Heart right ventricle (tissue), 16 donors: ENCODE measurements around the gene ALDH1L1. TPM values are rescaled to one million over a fixed set of nuclear protein-coding genes. Genes with fewer than 3 reads are reported as not detected.
A peak's percentile ranks its signal among the peaks of the same experiment; 100 is the strongest.

Source experiments
- ATAC-seq, 8 donors: fragments of 200-7000 bp; cut with Tn5 transposase; one replicate each; pipeline ENCODE4 v1.9.1; 2020; ENCODE audit warnings: mild to moderate bottlenecking in 8 of 8, moderate library complexity in 8 of 8, moderate number of reproducible peaks in 1 of 8
- DNase-seq, 2 donors: peaks; one replicate each; pipeline ENCODE4 v3.0.0-alpha.2; 2020
- H3K27ac ChIP-seq, 10 donors: fragments of 200-600 bp; sonication (generic) in 2 of 10; one replicate each; pipeline versions ENCODE4 v1.5.0 to v1.8.0; 2020 to 2022; ENCODE audit warnings: mild to moderate bottlenecking in 3 of 10
- H3K27me3 ChIP-seq, 7 donors: fragments of 200-600 bp; one replicate each; pipeline ENCODE4 v1.8.0; 2021 to 2022; ENCODE audit warnings: mild to moderate bottlenecking in 2 of 7
- H3K36me3 ChIP-seq, 9 donors: fragments of 200-600 bp; sonication (generic) in 1 of 9; one replicate each; pipeline versions ENCODE4 v1.5.0 to v1.8.0; 2020 to 2022; ENCODE audit warnings: mild to moderate bottlenecking in 2 of 9
- H3K4me1 ChIP-seq, 9 donors: fragments of 200-600 bp; sonication (generic) in 1 of 9; one replicate each; pipeline versions ENCODE4 v1.5.0 to v1.8.0; 2020 to 2022; ENCODE audit warnings: mild to moderate bottlenecking in 4 of 9
- H3K4me3 ChIP-seq, 10 donors: fragments of 200-600 bp; sonication (generic) in 2 of 10; one replicate each; pipeline versions ENCODE4 v1.5.0 to v1.8.0; 2020 to 2022; ENCODE audit warnings: mild to moderate bottlenecking in 7 of 10, moderate library complexity in 2 of 10
- H3K9me3 ChIP-seq, 11 donors: fragments of 200-600 bp in 10 of 11; sonication (generic) in 2 of 11; one replicate each; pipeline versions ENCODE4 v1.5.0 to v1.8.0; 2013 to 2022; ENCODE audit warnings: mild to moderate bottlenecking in 2 of 11, control low read depth in 1 of 11, moderate library complexity in 1 of 11
- CTCF ChIP-seq, 9 donors: fragments of 200-600 bp; sonication (generic) in 2 of 9; IDR thresholded peaks; one replicate each; pipeline versions ENCODE4 v1.5.0 to v1.8.0; 2021 to 2022; ENCODE audit warnings: antibody characterized with exemption in 9 of 9, mild to moderate bottlenecking in 5 of 9, moderate library complexity in 1 of 9
- WGBS, 2 donors: extraction: QIAGEN DNeasy Blood & Tissue Kit; methylation state at CpG; one replicate each; pipeline ENCODE4 v1.1.7; 2013; ENCODE audit warnings: inconsistent platforms in 1 of 2; 5-methylcytosine and 5-hydroxymethylcytosine counted together
- intact Hi-C, 10 donors: fragments of 100-400 bp; cut with DNase I; formaldehyde crosslinking; loops; one replicate each; pipeline versions ENCODE4 v1.11.1 to v1.14.2; 2022
- polyA plus RNA-seq, 2 donors: library from polyadenylated mRNA; stranded (reverse); fragments of 200-250 nt; gene quantifications; one replicate each; pipeline ENCODE4 v1.2.3, GENCODE V29; 2013
- total RNA-seq, 10 donors: library from RNA; stranded (reverse); fragmentation: NEBNext Ultra II Directional in 3 of 10; extraction: Animal tissue kit (Norgen Biotek cat#: 25700) in 3 of 10; gene quantifications; one replicate each; pipeline versions ENCODE4 v1.2.1 to v1.2.4, GENCODE V29; 2021 to 2023
- donor health status: Arrhythmogenic right ventricular cardiomyopathy.
- donor health status: ischemic (EF 13 %, LVEDD 7.1; RV severe dilation, severe dysfunction).
- donor health status: healthy with polysubstance abuse.
- donor health status: DM: no; HTN: yes; CAD: no.
- donor health status: DM: no; HTN: no; CAD: no.
- donor health status: ischemic (EF 25% LVEDD 6.9; RV normal size, moderate dysfunction).
- donor health status: ischemic (EF 25% LVEDD 5.7; RV mildly dilated, moderate dysfunction).
- donor health status: healthy.
- donor health status: DM: yes; HTN: yes; CAD: no.
- donor health status: Ischemic cardiomyopathy.
- donor health status: ischemic (EF 35%, LVEDD 5.7; RV mildly dilated, moderate dysfunction).
- donor health status: nonischemic (EF 11% LVEDD 7.7; RV severe dilation, severe dysfunction).
- donor health status: DM: yes; HTN: yes; CAD: no.
- donor health status: PGD.
- donor health status: ischemic (EF 29% LVEDD 5.4; RV normal size, mild dysfunction).
- donor health status: nonischemic (EF 23%, LVEDD 6.1; RV moderate dilation, normal function).

ALDH1L1 gene
- total and polyA plus RNA-seq, 12 donors, result 14.9 to 45.9 (median 31.7) TPM

GRCh38 chr3:126135406-126136076 is 44.8 kb downstream of the ALDH1L1 start:
- Histone ChIP-seq H3K4me1 (peaks cover 0 to 5% (median 0%) of the 10 kb centered on the region in 9 donors), H3K4me3 (no peak overlapping the region), H3K36me3 (no peaks in the 10 kb centered on the region), H3K27me3 (peaks cover 0 to 22% (median 0%) of the 10 kb centered on the region in 7 donors), H3K9me3 (no peaks in the 10 kb centered on the region), H3K27ac (no peak overlapping the region)
- ATAC-seq (peak in 1 of 8 donors; percentile 5), DNase-seq (no peak)
- no peak for TF ChIP-seq CTCF (IDR thresholded peaks at IDR 0.05)
- intact Hi-C loops, result loop anchor here in 6 of 10 donors (1.0 to 10.0 kb wide), 4 partner anchors 79 to 254 kb away; no protein-coding TSS in a partner anchor
- WGBS, 2 donors, result 93 to 97% methylated on average over 15 of the region's 15 CpGs

- Histone ChIP-seq H3K9me3 (no peaks in the 10 kb centered on the region), H3K36me3 (no peaks in the 10 kb centered on the region), H3K4me3 (no peak overlapping the region), H3K27ac (no peak overlapping the region), H3K27me3 (peaks cover 0 to 18% (median 0%) of the 10 kb centered on the region in 7 donors), H3K4me1 (peaks cover 0 to 5% (median 0%) of the 10 kb centered on the region in 9 donors)
- DNase-seq (no peak), ATAC-seq (no peak)
- WGBS, 2 donors, result 93 to 94% methylated on average over 3 of the region's 3 CpGs
- intact Hi-C loops, result loop anchor here in 5 of 10 donors (2.0 to 10.0 kb wide), 3 partner anchors 80 to 254 kb away; no protein-coding TSS in a partner anchor
- no peak for TF ChIP-seq CTCF (IDR thresholded peaks at IDR 0.05)
These were observed 45.3 kb downstream of the ALDH1L1 start for GRCh38 chr3:126135071-126135405.

GRCh38 chr3:126134219-126134975 is 46.0 kb downstream of the ALDH1L1 start:
- peak; percentile 69 to 87 (median 84) for ATAC-seq

More at GRCh38 chr3:126134219-126134975, 46.0 kb downstream of the ALDH1L1 start:
- H3K27me3 ChIP-seq, result peaks cover 0 to 11% (median 0%) of the 10 kb centered on the region in 7 donors
- intact Hi-C loops, result loop anchor here (1.0 to 10.0 kb wide), 9 partner anchors 53 to 258 kb away; partner anchors contain the start of gene CFAP100 (in 3 of the 10)
- H3K27ac ChIP-seq, result no peak overlapping the region
- DNase-seq, result peak; percentile 57 to 67
- WGBS, 2 donors, result 45 to 49% methylated on average over 23 of the region's 23 CpGs
- TF ChIP-seq CTCF (IDR thresholded peaks at IDR 0.05), result peak; percentile 70 to 88 (median 81)
- peaks cover 0 to 9% (median 0%) of the 10 kb centered on the region in 9 donors for H3K4me1 ChIP-seq
- H3K9me3 ChIP-seq, result no peaks in the 10 kb centered on the region
- H3K36me3 ChIP-seq, result no peaks in the 10 kb centered on the region
- H3K4me3 ChIP-seq, result no peak overlapping the region
